ENCODE measurements around the gene SLC6A13. TPM values are rescaled to one million over a fixed set of nuclear protein-coding genes. Genes with fewer than 3 reads are reported as not detected.
A peak's percentile ranks its signal among the peaks of the same experiment; 100 is the strongest.

Gene SLC6A13
- total and polyA plus RNA-seq, 2 of the 13 experiments (the other 11 are each of a cell fraction or from before 2014, with no cell fraction given), result 0.05 to 0.15 TPM

DNA sequence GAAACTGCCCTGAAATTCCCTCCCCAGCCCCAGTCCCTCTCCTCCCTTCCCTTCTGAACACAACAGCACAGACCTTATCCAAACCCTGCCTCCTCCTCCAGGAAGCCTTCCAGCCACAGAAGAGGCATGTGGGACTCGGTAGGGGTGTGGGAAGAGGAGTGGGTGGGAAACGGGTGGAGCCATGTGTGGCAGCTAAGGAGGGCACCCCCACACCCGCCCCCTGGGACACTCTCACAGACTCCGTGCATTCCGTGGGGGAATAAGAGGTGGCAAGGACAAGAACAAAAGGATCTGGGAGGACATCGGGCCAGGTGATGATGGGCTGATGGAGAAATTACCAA is 73.0 kb downstream of the SLC6A13 start:
- H3K79me2 ChIP-seq (ENCODE audit: insufficient read depth, low read length), result no peaks in the 10 kb centered on the region
- no peak overlapping the region for H2AFZ ChIP-seq (ENCODE audit: low read length)
- in situ Hi-C loops (cut with HindIII; ENCODE audit: extremely low pct_ligation_motif_present, low pct_unique_long_range_greater_than_20kb) (no loop called here), intact Hi-C loops (cut with micrococcal nuclease; ENCODE audit: unreplicated experiment) (no loop called here)
- H3K4me3 ChIP-seq (replicated peaks in 1 of 3; ENCODE audit: insufficient read depth in 1 of 3, low read depth in 2 of 3, low read length in 3 of 3), result no peak overlapping the region; a peak in 1 of 6 replicates
- FAIRE-seq (no peak), DNase-seq (ENCODE audit: low spot score) (no peak), ATAC-seq (no peak)
- H4K20me1 ChIP-seq (ENCODE audit: insufficient read depth, low read length), result no peaks in the 10 kb centered on the region
- ChIA-PET POLR2A (interaction anchor here (1.0 to 1.2 kb wide), 2 partner anchors 21 to 24 kb away, joined by 5 to 8 read pairs; no protein-coding TSS in a partner anchor), CTCF (ENCODE audit: low intra/inter-chr PET ratio, low total read pairs) (interaction anchor here (1.1 to 1.7 kb wide), 3 partner anchors 20 to 30 kb away, joined by 3 to 11 read pairs (median 3); no protein-coding TSS in a partner anchor)
- H3K27ac ChIP-seq (ENCODE audit: extremely low read length, insufficient read depth, low read length), result no peak overlapping the region
- WGBS (ENCODE audit: low lambda C conversion rate), result 62% methylated on average over 6 of the region's 6 CpGs
- TF ChIP-seq ZMYM3 (CRISPR knock-in tag; IDR thresholded peaks at IDR 0.05) (0 out of 2 replicates have a peak, but pooled peaks have one; percentile 19), HDAC1 (CRISPR knock-in tag; IDR thresholded peaks at IDR 0.05) (no peak)
- peaks cover 6 to 12% of the 10 kb centered on the region in 2 experiments; a peak in 3 of 5 replicates for H3K27me3 ChIP-seq (ENCODE audit: control insufficient read depth in 1 of 2, insufficient read depth in 2 of 2, low read length in 2 of 2)
- no peak overlapping the region for H3K9ac ChIP-seq (ENCODE audit: insufficient read depth, low read depth, low read length)
- H3K36me3 ChIP-seq (replicated peaks in 1 of 2; ENCODE audit: control insufficient read depth in 1 of 2, insufficient read depth in 2 of 2, low read length in 2 of 2), result no peaks in the 10 kb centered on the region
- peaks cover 6% of the 10 kb centered on the region; the same call in 1 of the 2 replicates for H3K4me1 ChIP-seq (ENCODE audit: insufficient read depth, low read length)
- no TSS peak for BruUV-seq (replicated peaks)
- H3K9me3 ChIP-seq (ENCODE audit: low read length), result no peaks in the 10 kb centered on the region
- H3K4me2 ChIP-seq (ENCODE audit: low read depth, low read length), result peak overlapping the region; percentile 77; the same call in 1 of the 2 replicates

DNA sequence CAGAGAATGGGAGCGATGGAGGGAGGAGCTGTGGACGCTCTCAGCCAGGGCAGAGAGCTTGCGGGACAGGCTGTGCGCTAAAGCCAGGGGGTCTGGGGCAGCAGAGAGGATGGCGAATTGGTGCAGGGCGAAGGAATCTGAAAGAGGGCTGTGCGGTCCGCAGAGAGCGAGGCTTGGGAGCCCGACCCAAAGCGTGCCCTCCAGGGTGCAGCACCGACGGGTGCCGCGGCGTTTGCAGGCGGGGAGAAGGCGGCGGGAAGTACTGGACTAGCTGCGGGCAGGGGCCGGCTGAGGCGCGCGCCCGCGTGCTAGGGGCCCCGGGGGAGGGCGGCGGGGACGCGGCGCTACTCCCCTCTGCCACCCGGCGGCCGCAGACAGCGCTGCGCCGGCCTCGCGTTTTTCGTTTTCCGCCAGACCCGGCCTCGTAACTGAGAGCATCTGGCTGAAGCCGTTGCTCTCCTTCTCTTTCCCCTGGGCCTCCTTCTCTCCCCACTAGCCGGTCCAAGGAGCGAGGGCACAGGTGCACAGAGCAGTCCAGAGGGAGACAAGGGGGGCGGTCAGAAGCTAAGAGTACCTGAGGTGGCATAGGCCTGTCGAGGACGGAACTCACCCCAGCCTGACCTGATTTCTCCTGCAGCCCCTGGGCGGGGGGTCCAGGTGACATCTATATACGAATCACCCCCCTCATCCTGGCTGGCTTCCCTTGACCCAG is 73.6 kb downstream of the SLC6A13 start:
- CTCF ChIA-PET (ENCODE audit: low intra/inter-chr PET ratio, low total read pairs), result interaction anchor here (0.8 to 1.7 kb wide), 4 partner anchors 20 to 265 kb away, joined by 3 to 11 read pairs (median 3); no protein-coding TSS in a partner anchor
- Histone ChIP-seq H3K4me2 (ENCODE audit: low read depth, low read length) (peak overlapping the region; percentile 77), H3K36me3 (replicated peaks in 1 of 2; ENCODE audit: control insufficient read depth in 1 of 2, insufficient read depth in 2 of 2, low read length in 2 of 2) (no peaks in the 10 kb centered on the region), H3K79me2 (ENCODE audit: insufficient read depth, low read length) (no peaks in the 10 kb centered on the region), H3K27me3 (ENCODE audit: control insufficient read depth in 1 of 2, insufficient read depth in 2 of 2, low read length in 2 of 2) (peaks cover 6 to 12% of the 10 kb centered on the region in 2 experiments; a peak in 3 of 5 replicates), H3K9me3 (ENCODE audit: low read length) (no peaks in the 10 kb centered on the region), H2AFZ (ENCODE audit: low read length) (no peak overlapping the region), H4K20me1 (ENCODE audit: insufficient read depth, low read length) (no peaks in the 10 kb centered on the region), H3K27ac (ENCODE audit: extremely low read length, insufficient read depth, low read length) (no peak overlapping the region), H3K4me3 (replicated peaks in 1 of 3; ENCODE audit: insufficient read depth in 1 of 3, low read depth in 2 of 3, low read length in 3 of 3) (peak overlapping the region; percentile 49 to 71 (median 54); a peak in 5 of 6 replicates), H3K9ac (ENCODE audit: insufficient read depth, low read depth, low read length) (no peak overlapping the region), H3K4me1 (ENCODE audit: insufficient read depth, low read length) (peaks cover 6% of the 10 kb centered on the region; the same call in 1 of the 2 replicates)
- no peak for DNase-seq (ENCODE audit: low spot score)
- no peak for FAIRE-seq
- peak; percentile 91 for ATAC-seq
- no TSS peak for BruUV-seq (replicated peaks)
- 30% methylated on average over 19 of the region's 52 CpGs for WGBS (ENCODE audit: low lambda C conversion rate)
- in situ Hi-C loops (cut with HindIII; ENCODE audit: extremely low pct_ligation_motif_present, low pct_unique_long_range_greater_than_20kb), result no loop called here
- POLR2A ChIA-PET, result interaction anchor here (1.0 to 1.2 kb wide), 2 partner anchors 21 to 24 kb away, joined by 5 to 8 read pairs; no protein-coding TSS in a partner anchor
- intact Hi-C loops (cut with micrococcal nuclease; ENCODE audit: unreplicated experiment), result no loop called here
- TF ChIP-seq ZNF703 (CRISPR knock-in tag; IDR thresholded peaks at IDR 0.05; ENCODE audit: borderline replicate concordance), result no peak
- peak; percentile 41 for TF ChIP-seq HNRNPLL (IDR thresholded peaks at IDR 0.05; ENCODE audit: low read depth, low read length, poor library complexity, severe bottlenecking)
- no peak for TF ChIP-seq FLYWCH1 (CRISPR knock-in tag; IDR thresholded peaks at IDR 0.05)
- no peak for TF ChIP-seq AKAP8 (CRISPR knock-in tag; IDR thresholded peaks at IDR 0.05)
- no peak for TF ChIP-seq ZNF782 (CRISPR knock-in tag; IDR thresholded peaks at IDR 0.05; ENCODE audit: borderline replicate concordance)
- no peak for TF ChIP-seq ZNF235 (CRISPR knock-in tag; IDR thresholded peaks at IDR 0.05; ENCODE audit: borderline replicate concordance)
- 0 out of 2 replicates have a peak, but pooled peaks have one; percentile 26 for TF ChIP-seq POGK (CRISPR knock-in tag; conservative IDR thresholded peaks at IDR 0.05)
- no peak; the same call in 1 of the 2 replicates for TF ChIP-seq MYPOP (CRISPR knock-in tag; IDR thresholded peaks at IDR 0.05)
- TF ChIP-seq ZFP36L2 (CRISPR knock-in tag; IDR thresholded peaks at IDR 0.05), result no peak
- TF ChIP-seq PHF8 (CRISPR knock-in tag; IDR thresholded peaks at IDR 0.05), result no peak
- no peak for TF ChIP-seq HNRNPL (IDR thresholded peaks at IDR 0.05; ENCODE audit: low read depth, low read length)
- TF ChIP-seq XRCC5 (optimal IDR thresholded peaks at IDR 0.05; ENCODE audit: low read length), result peak; percentile 82
- TF ChIP-seq ZNF547 (CRISPR knock-in tag; IDR thresholded peaks at IDR 0.05), result no peak
